ENCODE data around the gene TIRAP. TPM values are rescaled to one million over a fixed set of nuclear protein-coding genes. Genes with fewer than 3 reads are reported as not detected.
A peak's percentile ranks its signal among the peaks of the same experiment; 100 is the strongest.
"Not testable (repeated sequence)": the region's sequence is repeated elsewhere in the genome, so short reads cannot be mapped to it uniquely, and the experiment has no call there.

Gene TIRAP
- total RNA-seq, 3 donors from 2014 or later = 18.5 to 24.8 (median 21.5) TPM

DNA sequence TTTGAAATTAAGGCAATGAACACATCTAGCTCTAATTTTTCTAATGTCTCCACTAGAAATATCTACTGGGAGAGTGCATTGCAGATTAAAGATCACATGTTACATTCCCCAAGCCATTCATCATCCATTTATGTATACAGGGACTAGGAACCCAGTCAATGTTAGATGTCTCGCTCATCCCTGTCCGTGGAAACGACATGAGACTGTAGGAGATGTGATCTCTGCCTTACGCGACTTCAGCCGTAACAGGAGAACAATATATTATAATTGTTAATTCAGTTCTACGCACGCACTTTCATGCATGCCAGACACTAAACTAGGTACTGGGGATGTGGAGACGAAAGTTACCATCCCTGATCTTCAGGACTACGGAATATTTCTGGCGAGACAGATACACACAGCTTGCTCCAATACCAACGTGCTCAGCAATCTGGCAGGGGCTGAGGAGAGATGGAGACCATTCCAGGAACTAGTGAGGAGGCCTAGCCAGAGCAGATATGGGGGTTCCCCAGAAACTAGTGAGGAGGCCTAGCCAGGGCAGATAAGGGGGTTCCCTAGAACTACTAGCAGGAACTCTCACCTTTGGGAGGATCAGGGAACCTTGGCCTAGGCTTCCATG, 21.7 kb downstream of the TIRAP start:
- intact Hi-C loops (cut with DNase I, micrococcal nuclease) = no loop called here
- ATAC-seq (no peak), DNase-seq (peak in 1 of 3 donors; percentile 12)
- no peaks in the 10 kb centered on the region for H3K36me3 ChIP-seq (ENCODE audit: low read depth)
- peaks cover 10% of the 10 kb centered on the region for H3K4me1 ChIP-seq (ENCODE audit: low read depth)
- H3K4me3 ChIP-seq = peak overlapping the region; percentile 42
- TF ChIP-seq, protein P1, sequence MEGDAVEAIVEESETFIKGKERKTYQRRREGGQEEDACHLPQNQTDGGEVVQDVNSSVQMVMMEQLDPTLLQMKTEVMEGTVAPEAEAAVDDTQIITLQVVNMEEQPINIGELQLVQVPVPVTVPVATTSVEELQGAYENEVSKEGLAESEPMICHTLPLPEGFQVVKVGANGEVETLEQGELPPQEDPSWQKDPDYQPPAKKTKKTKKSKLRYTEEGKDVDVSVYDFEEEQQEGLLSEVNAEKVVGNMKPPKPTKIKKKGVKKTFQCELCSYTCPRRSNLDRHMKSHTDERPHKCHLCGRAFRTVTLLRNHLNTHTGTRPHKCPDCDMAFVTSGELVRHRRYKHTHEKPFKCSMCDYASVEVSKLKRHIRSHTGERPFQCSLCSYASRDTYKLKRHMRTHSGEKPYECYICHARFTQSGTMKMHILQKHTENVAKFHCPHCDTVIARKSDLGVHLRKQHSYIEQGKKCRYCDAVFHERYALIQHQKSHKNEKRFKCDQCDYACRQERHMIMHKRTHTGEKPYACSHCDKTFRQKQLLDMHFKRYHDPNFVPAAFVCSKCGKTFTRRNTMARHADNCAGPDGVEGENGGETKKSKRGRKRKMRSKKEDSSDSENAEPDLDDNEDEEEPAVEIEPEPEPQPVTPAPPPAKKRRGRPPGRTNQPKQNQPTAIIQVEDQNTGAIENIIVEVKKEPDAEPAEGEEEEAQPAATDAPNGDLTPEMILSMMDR (IDR thresholded peaks at IDR 0.05) = no peak
- H3K9me3 ChIP-seq = no peaks in the 10 kb centered on the region

- DNase-seq (peak in 1 of 3 donors; percentile 11), ATAC-seq (no peak)
- no peaks in the 10 kb centered on the region for H3K9me3 ChIP-seq
- H3K4me1 ChIP-seq (ENCODE audit: low read depth) = peaks cover 17% of the 10 kb centered on the region
- intact Hi-C loops (cut with DNase I, micrococcal nuclease) = no loop called here
- H3K36me3 ChIP-seq (ENCODE audit: low read depth) = no peaks in the 10 kb centered on the region
- no peak overlapping the region for H3K4me3 ChIP-seq
- TF ChIP-seq, protein P1 (IDR thresholded peaks at IDR 0.05) = no peak
Observed at GRCh38 chr11:126305699-126306098, 22.8 kb downstream of the TIRAP start.

GRCh38 chr11:126307706-126308105, 24.8 kb downstream of the TIRAP start:
- ATAC-seq (no peak), DNase-seq (no peak)

GRCh38 chr11:126308271-126308671, 25.4 kb downstream of the TIRAP start:
- Histone ChIP-seq H3K9me3 (no peaks in the 10 kb centered on the region), H3K4me3 (no peak overlapping the region), H3K36me3 (ENCODE audit: low read depth) (no peaks in the 10 kb centered on the region), H3K4me1 (ENCODE audit: low read depth) (peaks cover 26% of the 10 kb centered on the region)
- TF ChIP-seq, protein P1 (IDR thresholded peaks at IDR 0.05) = no peak
- no peak for DNase-seq
- intact Hi-C loops (cut with DNase I, micrococcal nuclease) = no loop called here
- no peak for ATAC-seq

More at GRCh38 chr11:126307706-126308105, 24.8 kb downstream of the TIRAP start:
- H3K4me3 ChIP-seq = no peak overlapping the region
- TF ChIP-seq, protein P1 (IDR thresholded peaks at IDR 0.05) = no peak
- intact Hi-C loops (cut with DNase I, micrococcal nuclease) = no loop called here
- H3K9me3 ChIP-seq = no peaks in the 10 kb centered on the region
- H3K4me1 ChIP-seq (ENCODE audit: low read depth) = peaks cover 21% of the 10 kb centered on the region
- H3K36me3 ChIP-seq (ENCODE audit: low read depth) = no peaks in the 10 kb centered on the region

DNA sequence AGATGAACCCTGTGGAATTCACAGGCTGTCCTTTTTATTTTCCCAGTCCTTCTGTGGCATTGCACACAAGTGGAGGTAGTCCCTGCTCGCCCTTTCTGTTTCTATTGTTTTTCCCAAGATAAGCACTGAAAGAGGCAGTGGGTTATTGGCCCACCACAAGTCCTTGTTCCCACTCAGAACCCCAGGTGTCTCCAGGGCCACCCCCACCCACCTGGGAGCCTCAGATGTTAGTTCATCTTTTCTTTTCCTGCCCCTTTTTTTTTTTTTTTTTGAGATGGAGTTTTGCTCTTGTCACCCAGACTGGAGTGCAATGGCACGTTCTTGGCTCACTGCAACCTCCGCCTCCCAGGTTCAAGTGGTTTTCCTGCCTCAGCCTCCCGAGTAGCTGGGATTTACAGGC, 25.9 kb downstream of the TIRAP start:
- H3K36me3 ChIP-seq (ENCODE audit: low read depth); intact Hi-C loops (cut with DNase I, micrococcal nuclease); ATAC-seq; H3K4me3 ChIP-seq; H3K9me3 ChIP-seq: not testable (repeated sequence)
- peaks cover 28% of the 10 kb centered on the region for H3K4me1 ChIP-seq (ENCODE audit: low read depth)
- DNase-seq = peak in 1 of 3 donors; percentile 11

DNA sequence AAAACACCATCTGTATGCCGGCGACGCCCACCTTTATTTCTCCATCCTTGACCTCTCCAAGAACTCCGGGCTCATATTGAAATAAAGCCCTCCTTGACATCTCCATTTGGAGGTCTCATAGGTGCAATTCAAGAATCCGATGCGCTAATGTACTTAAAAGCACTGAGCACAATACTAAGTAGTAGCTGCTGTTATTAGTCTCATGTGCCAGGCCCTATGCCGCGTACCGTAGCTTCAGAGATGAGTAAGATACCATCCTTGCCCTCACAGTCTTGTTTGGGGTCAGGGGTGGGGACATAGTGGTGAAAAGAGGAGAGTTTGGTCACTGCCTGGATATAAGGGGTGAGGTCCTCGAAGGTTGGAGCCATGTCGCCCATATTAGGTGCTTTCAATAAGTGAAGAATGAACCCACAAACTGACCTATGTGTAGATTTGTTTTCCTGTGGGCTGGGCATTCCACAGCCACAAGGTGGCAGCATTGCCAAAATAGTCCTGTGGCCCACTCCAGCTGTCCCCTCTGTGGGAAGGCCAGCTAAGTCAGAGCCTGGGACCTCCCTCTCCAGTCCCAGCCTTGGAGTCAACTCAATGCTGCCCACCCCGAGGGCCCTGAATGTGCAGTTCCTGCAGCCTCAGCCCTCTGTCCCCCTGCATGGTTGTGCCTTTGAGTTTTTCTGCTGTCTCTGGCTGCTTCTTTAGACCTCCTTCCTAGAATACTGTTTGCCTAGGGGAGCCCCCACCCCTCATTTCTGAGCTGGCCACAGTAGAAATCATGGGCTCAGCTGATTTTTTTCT, 27.5 kb downstream of the TIRAP start:
- intact Hi-C loops (cut with DNase I, micrococcal nuclease) = loop anchor here (2.0 to 10.0 kb wide), 2 partner anchors 164 to 170 kb away; no protein-coding TSS in a partner anchor
- peak; percentile 85 for ATAC-seq

More for the DNA sequence above, 27.5 kb downstream of the TIRAP start:
- TF ChIP-seq, protein P1 (IDR thresholded peaks at IDR 0.05) = peak; percentile 74
- peak; percentile 73 to 88 (median 83) for DNase-seq
- Histone ChIP-seq H3K9me3 (no peaks in the 10 kb centered on the region), H3K4me1 (ENCODE audit: low read depth) (peaks cover 19% of the 10 kb centered on the region), H3K4me3 (no peak overlapping the region), H3K36me3 (ENCODE audit: low read depth) (no peaks in the 10 kb centered on the region)

Measured in mucosa of descending colon (tissue), 3 donors.